Measurements from ENCODE around the gene PHYHIPL.

PHYHIPL gene

GRCh38 chr10:59176241-59177030 is at the start of gene PHYHIPL:
PHYHIPL (plus strand) TSS chr10:59176643; CDS start chr10:59176854, 211 bp downstream.
- TF ChIP-seq CTCF (conservative IDR thresholded peaks at IDR 0.05; ENCODE audit: low read length): no peak
- peak within 1 kb of the TSS; percentile 6; the same call in 1 of the 2 replicates for H3K4me3 ChIP-seq (ENCODE audit: low read length)
- DNase-seq (ENCODE audit: low read depth): no peak

- DNase-seq (ENCODE audit: low read depth): no peak
- no peak overlapping the region for H3K4me3 ChIP-seq (ENCODE audit: low read length)
- TF ChIP-seq CTCF (conservative IDR thresholded peaks at IDR 0.05; ENCODE audit: low read length): no peak
These were observed 49.5 kb upstream of the PHYHIPL start for GRCh38 chr10:59126991-59127390.

- DNase-seq (ENCODE audit: low read depth): no peak
- no peak overlapping the region for H3K4me3 ChIP-seq (ENCODE audit: low read length)
- no peak for TF ChIP-seq CTCF (conservative IDR thresholded peaks at IDR 0.05; ENCODE audit: low read length)
These were observed 48.5 kb upstream of the PHYHIPL start for GRCh38 chr10:59127991-59128390.

- TF ChIP-seq CTCF (conservative IDR thresholded peaks at IDR 0.05; ENCODE audit: low read length): no peak
- DNase-seq (ENCODE audit: low read depth): no peak
These were observed 46.6 kb upstream of the PHYHIPL start for GRCh38 chr10:59129867-59130266.

GRCh38 chr10:59131666-59132065 is 44.8 kb upstream of the PHYHIPL start:
- H3K4me3 ChIP-seq (ENCODE audit: low read length): no peak overlapping the region
- TF ChIP-seq CTCF (conservative IDR thresholded peaks at IDR 0.05; ENCODE audit: low read length): no peak
- DNase-seq (ENCODE audit: low read depth): no peak

More at GRCh38 chr10:59129867-59130266, 46.6 kb upstream of the PHYHIPL start:
- no peak overlapping the region for H3K4me3 ChIP-seq (ENCODE audit: low read length)

- TF ChIP-seq CTCF (conservative IDR thresholded peaks at IDR 0.05; ENCODE audit: low read length): no peak
- DNase-seq (ENCODE audit: low read depth): no peak
- H3K4me3 ChIP-seq (ENCODE audit: low read length): no peak overlapping the region
These were observed 42.4 kb upstream of the PHYHIPL start for GRCh38 chr10:59133841-59134593.

Data from AG10803 (cell line).